ENCODE data around the gene ABHD17A. TPM values are rescaled to one million over a fixed set of nuclear protein-coding genes. Genes with fewer than 3 reads are reported as not detected.
A peak's percentile ranks its signal among the peaks of the same experiment; 100 is the strongest.

The ABHD17A gene
- total RNA-seq, 4 donors from 2014 or later, result 86.8 to 134 (median 91.4) TPM

- Histone ChIP-seq H3K4me1 (peaks cover 9 to 54% of the 10 kb centered on the region in 2 donors), H3K4me3 (replicated peaks in 1 of 3) (no peak overlapping the region), H3K27me3 (no peaks in the 10 kb centered on the region), H3K27ac (peak overlapping the region in 1 of 3 donors; percentile 10), H3K9me3 (no peaks in the 10 kb centered on the region), H3K36me3 (no peaks in the 10 kb centered on the region)
- no peak for DNase-seq
- intact Hi-C loops (cut with DNase I), result no loop called here
- TF ChIP-seq, protein P1, sequence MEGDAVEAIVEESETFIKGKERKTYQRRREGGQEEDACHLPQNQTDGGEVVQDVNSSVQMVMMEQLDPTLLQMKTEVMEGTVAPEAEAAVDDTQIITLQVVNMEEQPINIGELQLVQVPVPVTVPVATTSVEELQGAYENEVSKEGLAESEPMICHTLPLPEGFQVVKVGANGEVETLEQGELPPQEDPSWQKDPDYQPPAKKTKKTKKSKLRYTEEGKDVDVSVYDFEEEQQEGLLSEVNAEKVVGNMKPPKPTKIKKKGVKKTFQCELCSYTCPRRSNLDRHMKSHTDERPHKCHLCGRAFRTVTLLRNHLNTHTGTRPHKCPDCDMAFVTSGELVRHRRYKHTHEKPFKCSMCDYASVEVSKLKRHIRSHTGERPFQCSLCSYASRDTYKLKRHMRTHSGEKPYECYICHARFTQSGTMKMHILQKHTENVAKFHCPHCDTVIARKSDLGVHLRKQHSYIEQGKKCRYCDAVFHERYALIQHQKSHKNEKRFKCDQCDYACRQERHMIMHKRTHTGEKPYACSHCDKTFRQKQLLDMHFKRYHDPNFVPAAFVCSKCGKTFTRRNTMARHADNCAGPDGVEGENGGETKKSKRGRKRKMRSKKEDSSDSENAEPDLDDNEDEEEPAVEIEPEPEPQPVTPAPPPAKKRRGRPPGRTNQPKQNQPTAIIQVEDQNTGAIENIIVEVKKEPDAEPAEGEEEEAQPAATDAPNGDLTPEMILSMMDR (IDR thresholded peaks at IDR 0.05), result no peak
- TF ChIP-seq POLR2A (IDR thresholded peaks at IDR 0.05), result no peak
- WGBS, 2 donors, result 73 to 82% methylated on average over 23 to 24 of the region's 25 CpGs
Observed at GRCh38 chr19:1839658-1840540, 45.4 kb downstream of the ABHD17A start.

DNA sequence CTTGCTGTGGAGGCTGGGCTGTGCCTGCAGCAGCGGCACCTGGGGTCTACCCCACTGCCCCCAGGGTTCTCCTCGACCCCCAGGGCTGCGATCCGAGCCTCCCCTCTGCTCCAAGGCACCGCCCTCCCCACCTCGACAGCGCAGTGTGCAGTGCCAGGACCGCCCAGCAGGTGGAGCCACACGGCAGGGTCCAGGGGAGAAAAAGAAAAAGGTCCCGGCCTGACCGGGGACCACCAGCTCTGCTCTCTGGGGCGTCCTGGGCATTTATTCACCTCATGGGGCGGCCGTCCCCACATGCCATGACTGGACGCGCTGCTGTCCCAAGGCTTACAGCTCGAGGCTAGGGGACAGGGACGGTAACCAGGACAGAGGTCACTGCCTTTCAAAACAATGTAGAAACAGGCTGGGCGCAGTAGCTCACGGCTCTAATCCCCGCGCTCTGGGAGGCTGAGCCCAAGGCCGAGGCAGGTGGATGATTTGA, 47.6 kb downstream of the ABHD17A start:
- no peaks in the 10 kb centered on the region for H3K36me3 ChIP-seq
- H3K4me3 ChIP-seq (replicated peaks in 1 of 3), result no peak overlapping the region
- TF ChIP-seq, protein P1 (IDR thresholded peaks at IDR 0.05), result peak; percentile 43 to 87 (median 55)
- TF ChIP-seq POLR2A (IDR thresholded peaks at IDR 0.05), result no peak
- H3K27me3 ChIP-seq, result no peaks in the 10 kb centered on the region
- intact Hi-C loops (cut with DNase I), result no loop called here
- 27 to 37% methylated on average over 12 to 16 of the region's 23 CpGs for WGBS, 2 donors
- DNase-seq, result no peak
- peaks cover 7 to 43% of the 10 kb centered on the region in 2 donors for H3K4me1 ChIP-seq
- H3K27ac ChIP-seq, result no peak overlapping the region
- no peaks in the 10 kb centered on the region for H3K9me3 ChIP-seq

GRCh38 chr19:1837222-1837565, 48.1 kb downstream of the ABHD17A start:
- WGBS, 2 donors, result 70 to 79% methylated on average over 4 to 8 of the region's 11 CpGs
- DNase-seq, result no peak
- H3K4me3 ChIP-seq (replicated peaks in 1 of 3), result no peak overlapping the region
- H3K9me3 ChIP-seq, result no peaks in the 10 kb centered on the region
- peaks cover 7 to 38% of the 10 kb centered on the region in 2 donors for H3K4me1 ChIP-seq
- TF ChIP-seq POLR2A (IDR thresholded peaks at IDR 0.05), result no peak
- TF ChIP-seq, protein P1 (IDR thresholded peaks at IDR 0.05), result no peak
- no peaks in the 10 kb centered on the region for H3K27me3 ChIP-seq
- intact Hi-C loops (cut with DNase I), result no loop called here
- no peaks in the 10 kb centered on the region for H3K36me3 ChIP-seq
- H3K27ac ChIP-seq, result no peak overlapping the region

DNA sequence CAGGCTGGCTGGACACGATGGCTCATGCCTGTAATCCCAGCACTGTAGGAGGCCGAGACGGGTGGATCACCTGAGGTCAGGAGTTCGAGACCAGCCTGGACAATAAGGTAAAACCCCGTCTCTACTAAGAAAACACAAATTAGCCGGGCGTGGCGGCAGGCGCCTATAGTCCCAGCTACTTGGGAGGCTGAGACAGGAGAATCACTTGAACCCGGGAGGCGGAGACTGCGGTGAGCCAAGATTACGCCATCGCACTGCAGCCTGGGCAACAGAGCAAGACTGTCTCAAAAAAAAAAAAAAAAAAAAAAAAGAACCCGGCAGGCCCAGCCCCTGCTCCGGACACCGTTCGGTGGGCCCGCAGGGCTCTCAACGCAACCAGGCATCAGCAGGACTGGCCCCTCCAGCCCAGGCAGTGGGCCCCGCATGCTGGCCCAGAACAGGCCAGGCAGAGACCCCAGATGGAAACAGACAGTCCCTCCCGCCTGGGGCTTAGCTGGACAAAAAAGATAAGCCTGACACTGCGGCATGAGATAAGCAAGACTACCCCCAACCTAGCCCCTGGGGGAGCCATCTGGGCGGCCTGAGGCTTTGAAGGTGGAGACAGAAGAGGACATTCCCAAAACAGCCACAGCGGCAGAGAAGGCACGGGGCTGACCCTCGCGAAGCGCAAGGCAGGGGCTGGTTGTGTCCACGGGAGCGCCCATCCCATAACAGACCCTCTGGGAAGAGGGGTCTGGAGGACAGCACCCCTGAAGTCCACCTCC, 48.7 kb downstream of the ABHD17A start:
- intact Hi-C loops (cut with DNase I), result no loop called here
- TF ChIP-seq, protein P1 (IDR thresholded peaks at IDR 0.05), result no peak
- TF ChIP-seq POLR2A (IDR thresholded peaks at IDR 0.05), result no peak
- Histone ChIP-seq H3K27ac (no peak overlapping the region), H3K4me3 (replicated peaks in 1 of 3) (no peak overlapping the region), H3K4me1 (peaks cover 7 to 36% of the 10 kb centered on the region in 2 donors), H3K27me3 (no peaks in the 10 kb centered on the region), H3K36me3 (no peaks in the 10 kb centered on the region), H3K9me3 (no peaks in the 10 kb centered on the region)
- 87 to 89% methylated on average over 22 to 31 of the region's 31 CpGs for WGBS, 2 donors
- no peak for DNase-seq
